HL-60 (cell line): ENCODE measurements around the gene RHOT2.

Source experiments
- DNase-seq, 2 experiments: peaks; one replicate each; pipeline ENCODE4 v3.0.0-alpha.2; 2010 to 2020; ENCODE audit warnings: low read depth in 1 of 2, low spot score in 1 of 2
- H3K27ac ChIP-seq: fragments of 250-450 bp; sonication (Bioruptor Pico); replicated peaks from 2 replicates; pipeline ENCODE4 v1.5.1; 2020; ENCODE audit warnings: mild to moderate bottlenecking, moderate library complexity
- H3K27me3 ChIP-seq: fragments of 250-450 bp; sonication (Bioruptor Pico); 2 replicates; pipeline ENCODE4 v1.5.1; 2021; ENCODE audit warnings: mild to moderate bottlenecking, moderate library complexity; ENCODE audit not compliant: insufficient read depth, poor library complexity, severe bottlenecking
- H3K4me3 ChIP-seq: replicated peaks from 2 replicates; pipeline ENCODE4 v1.5.1; 2011; ENCODE audit warnings: mild to moderate bottlenecking, control low read depth, low read length; ENCODE audit not compliant: insufficient read depth
- CTCF ChIP-seq: IDR thresholded peaks from one replicate; pipeline ENCODE4 v1.5.1; 2011; ENCODE audit warnings: low read length, control low read depth, inconsistent platforms; ENCODE audit not compliant: insufficient read depth
- GABPA ChIP-seq: IDR thresholded peaks from 2 replicates; pipeline ENCODE4 v1.6.1; 2012; ENCODE audit warnings: low read depth
- POLR2AphosphoS5 ChIP-seq: IDR thresholded peaks from 2 replicates; pipeline ENCODE4 v1.6.1; 2012; ENCODE audit warnings: low read depth
- REST ChIP-seq: IDR thresholded peaks from 2 replicates; pipeline ENCODE4 v1.6.1; 2012; ENCODE audit warnings: low read depth; ENCODE audit not compliant: insufficient replicate concordance
- SPI1 ChIP-seq: IDR thresholded peaks from 2 replicates; pipeline ENCODE4 v1.6.1; 2012; ENCODE audit warnings: low read depth, mild to moderate bottlenecking, borderline replicate concordance

RHOT2 gene

GRCh38 chr16:705431-706188, 37.7 kb downstream of the RHOT2 start, which contains the start of gene FBXL16:
Gene FBXL16 (minus strand): TSS chr16:705801. CDS start chr16:697405, 8,396 bp downstream.
- H3K27me3 ChIP-seq, result peaks cover 69% of the 10 kb centered on the region
- no peak within 1 kb of the TSS for H3K27ac ChIP-seq
- H3K4me3 ChIP-seq, result no peak within 1 kb of the TSS
- TF ChIP-seq POLR2AphosphoS5 (no peak), REST (no peak), GABPA (no peak), SPI1 (no peak), CTCF (no peak)
- no peak for DNase-seq

GRCh38 chr16:706189-707061, 38.5 kb downstream of the RHOT2 start:
- H3K27ac ChIP-seq, result no peak overlapping the region
- peaks cover 70% of the 10 kb centered on the region for H3K27me3 ChIP-seq
- no peak for DNase-seq
- TF ChIP-seq GABPA (no peak), SPI1 (no peak), CTCF (no peak)
- H3K4me3 ChIP-seq, result no peak overlapping the region

- peaks cover 65% of the 10 kb centered on the region for H3K27me3 ChIP-seq
- no peak overlapping the region for H3K27ac ChIP-seq
- DNase-seq, result no peak
- no peak for TF ChIP-seq CTCF
- TF ChIP-seq POLR2AphosphoS5, result no peak
- no peak for TF ChIP-seq REST
- no peak for TF ChIP-seq SPI1
- no peak for TF ChIP-seq GABPA
- H3K4me3 ChIP-seq, result no peak overlapping the region
Measured at GRCh38 chr16:707062-707538, 39.2 kb downstream of the RHOT2 start.
